Upper lobe of left lung (tissue), 6 donors: ENCODE measurements around the gene TMEM183A. TPM values are rescaled to one million over a fixed set of nuclear protein-coding genes. Genes with fewer than 3 reads are reported as not detected.

Experiments
- ATAC-seq, 2 donors: fragments of 200-7000 bp; cut with Tn5 transposase; one replicate each; pipeline ENCODE4 v1.9.1; 2022; ENCODE audit warnings: mild to moderate bottlenecking in 2 of 2, moderate library complexity in 2 of 2; ENCODE audit not compliant: low FRiP score in 2 of 2
- DNase-seq, 2 donors: peaks; one replicate each; pipeline ENCODE4 v3.0.0-alpha.2; 2019 to 2020
- H3K27ac ChIP-seq, 4 donors: fragments of 200-600 bp; sonication (generic); one replicate each; pipeline ENCODE4 v1.5.1; 2016 to 2019
- H3K27me3 ChIP-seq, 4 donors: fragments of 200-600 bp; sonication (generic); one replicate each; pipeline ENCODE4 v1.5.1; 2017 to 2019
- H3K36me3 ChIP-seq, 4 donors: fragments of 200-600 bp; sonication (generic); one replicate each; pipeline ENCODE4 v1.5.1; 2016 to 2019
- H3K4me1 ChIP-seq, 4 donors: fragments of 200-600 bp; sonication (generic); one replicate each; pipeline ENCODE4 v1.5.1; 2018 to 2019
- H3K4me3 ChIP-seq, 4 donors: fragments of 200-600 bp; sonication (generic); one replicate each; pipeline ENCODE4 v1.5.1; 2017 to 2019; ENCODE audit warnings: mild to moderate bottlenecking in 2 of 4, moderate library complexity in 1 of 4
- H3K9me3 ChIP-seq, 4 donors: fragments of 200-600 bp; sonication (generic); one replicate each; pipeline ENCODE4 v1.5.1; 2018 to 2019
- EP300 ChIP-seq, 4 donors: sonication (generic); formaldehyde crosslinking; IDR thresholded peaks; one replicate each; pipeline ENCODE4 v1.5.1; 2017; ENCODE audit warnings: antibody characterized with exemption in 4 of 4, control low read depth in 2 of 4
- POLR2A ChIP-seq, 4 donors: fragments of 450-650 bp; IDR thresholded peaks; one replicate each; pipeline ENCODE4 v1.5.1; 2016 to 2017; ENCODE audit warnings: antibody characterized with exemption in 4 of 4, mild to moderate bottlenecking in 2 of 4
- POLR2AphosphoS5 ChIP-seq, 2 donors: sonication (generic); formaldehyde crosslinking; IDR thresholded peaks; one replicate each; pipeline ENCODE4 v1.5.1; 2017; ENCODE audit warnings: antibody characterized with exemption in 2 of 2
- WGBS, 2 donors: methylation state at CpG; one replicate each; pipeline ENCODE4 v1.1.5; 2017 to 2018; 5-methylcytosine and 5-hydroxymethylcytosine counted together
- total RNA-seq, 6 donors: library from RNA; depleted of rRNA in 4 of 6; stranded (reverse); fragments of >200 nt in 4 of 6; gene quantifications; one replicate each; pipeline versions ENCODE4 v1.1.0 to v1.2.1, GENCODE V29; 2016 to 2021
- TF ChIP-seq, protein P1 (sequence below), 6 experiments: fragments of 450-650 bp in 4 of 6; fragments of 200-600 bp in 2 of 6; sonication (generic) in 2 of 6; IDR thresholded peaks; one replicate each; pipeline ENCODE4 v1.5.1; 2016 to 2019; ENCODE audit warnings: antibody characterized with exemption in 6 of 6
- donor health status: DM: no; HTN: no; CAD: no; lungs with moderate emphysema.
- donor health status: DM: no; HTN: yes; CAD: no; lungs with severe emphysema.

Gene TMEM183A
- total RNA-seq, 6 donors from 2014 or later, result 45.4 to 71.9 (median 68.1) TPM

DNA sequence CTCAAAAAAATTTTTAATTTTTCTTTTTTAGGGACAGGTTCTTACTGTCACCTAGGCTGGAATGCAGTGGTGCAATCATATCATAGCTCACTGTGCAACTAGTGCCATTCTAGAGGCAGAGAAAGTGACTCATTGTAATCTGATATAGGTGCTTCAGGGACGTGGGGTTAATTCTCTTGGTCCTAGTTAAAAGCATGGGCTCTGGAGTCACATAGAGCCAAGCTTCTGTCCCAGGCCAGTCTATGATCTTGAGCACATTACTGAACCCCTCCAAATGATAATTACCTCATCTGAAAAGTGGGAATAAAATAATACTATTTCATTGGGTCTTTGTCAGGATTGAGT lies 47.9 kb upstream of the TMEM183A start:
- no peaks in the 10 kb centered on the region for H3K27me3 ChIP-seq
- H3K27ac ChIP-seq, result no peak overlapping the region
- ATAC-seq (no peak), DNase-seq (no peak)
- no peak overlapping the region for H3K4me3 ChIP-seq
- H3K36me3 ChIP-seq, result peaks cover 0 to 26% (median 23%) of the 10 kb centered on the region in 4 donors
- peaks cover 33 to 42% (median 39%) of the 10 kb centered on the region in 4 donors for H3K4me1 ChIP-seq
- 56 to 74% methylated on average over 1 of the region's 1 CpG for WGBS, 2 donors
- TF ChIP-seq POLR2A (IDR thresholded peaks at IDR 0.05), result no peak
- no peaks in the 10 kb centered on the region for H3K9me3 ChIP-seq

DNA sequence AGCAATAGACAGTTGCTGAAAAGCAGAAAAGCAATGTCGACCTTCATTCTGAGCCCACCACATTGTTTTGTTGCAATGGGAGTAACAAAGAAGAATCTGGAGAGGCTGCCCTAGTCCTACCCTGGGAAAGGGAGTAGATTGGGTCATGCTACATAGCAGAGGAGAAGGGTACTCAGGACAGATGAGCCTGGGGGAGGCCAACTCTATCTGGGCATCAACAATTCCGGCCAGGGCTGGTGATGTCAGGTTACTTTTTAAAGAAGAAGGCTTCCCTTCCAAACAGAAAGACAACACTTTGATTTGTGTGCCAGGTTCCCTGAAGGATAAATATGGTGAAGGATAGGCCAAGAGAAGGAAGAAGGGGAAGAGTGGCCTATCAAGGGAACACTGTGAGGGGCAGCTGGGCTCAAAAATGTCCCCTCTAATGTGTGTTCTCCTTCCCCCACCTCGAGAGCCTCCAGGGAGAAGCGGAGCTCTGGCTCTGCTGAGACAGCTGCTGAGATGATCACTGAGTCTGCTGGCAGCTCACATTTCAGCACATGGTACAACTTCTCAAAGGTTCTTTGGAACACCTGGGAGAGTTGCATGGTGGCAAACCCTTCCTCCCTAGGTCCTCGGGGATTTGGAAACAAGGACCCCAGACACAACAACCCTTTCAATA lies 45.8 kb upstream of the TMEM183A start:
- no peak for DNase-seq
- H3K4me1 ChIP-seq, result peaks cover 22 to 30% (median 27%) of the 10 kb centered on the region in 4 donors
- no peak for TF ChIP-seq EP300 (IDR thresholded peaks at IDR 0.05)
- no peak for TF ChIP-seq POLR2A (IDR thresholded peaks at IDR 0.05)
- no peak for TF ChIP-seq POLR2AphosphoS5 (IDR thresholded peaks at IDR 0.05)
- 94% methylated on average over 5 of the region's 5 CpGs for WGBS, 2 donors
- H3K4me3 ChIP-seq, result no peak overlapping the region
- no peaks in the 10 kb centered on the region for H3K27me3 ChIP-seq
- H3K27ac ChIP-seq, result no peak overlapping the region
- no peaks in the 10 kb centered on the region for H3K9me3 ChIP-seq
- H3K36me3 ChIP-seq, result peaks cover 0 to 36% (median 26%) of the 10 kb centered on the region in 4 donors
- no peak for ATAC-seq

DNA sequence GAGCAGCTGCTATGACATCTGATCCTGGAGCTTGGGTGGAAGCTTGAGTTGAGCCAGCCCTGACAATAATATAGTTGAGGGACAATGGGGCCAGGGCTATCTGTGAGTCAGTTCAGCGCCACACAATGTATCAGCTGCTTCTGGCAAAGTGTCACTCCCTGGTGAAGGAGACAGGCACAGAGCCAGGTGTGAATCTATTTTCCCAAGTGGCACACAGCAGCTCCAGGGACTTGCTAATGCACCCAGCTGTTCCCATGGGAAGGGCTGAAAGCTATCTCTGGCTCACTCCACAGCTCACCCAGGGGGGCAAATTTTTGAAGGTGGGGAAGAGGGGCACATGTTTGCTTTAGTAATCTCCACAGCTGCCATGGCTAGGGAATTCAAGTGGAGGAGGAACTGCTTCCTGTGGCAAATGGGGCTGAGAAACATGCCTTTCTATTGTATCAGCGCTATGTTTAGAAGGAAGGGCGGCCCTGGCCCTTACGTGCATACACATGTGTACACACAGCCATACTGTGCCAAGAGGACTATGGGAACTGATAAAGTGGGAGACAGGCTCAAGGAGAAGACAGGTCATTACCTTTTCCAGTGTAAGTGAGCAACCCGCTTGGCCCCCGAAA lies 42.3 kb upstream of the TMEM183A start:
- Histone ChIP-seq H3K36me3 (peaks cover 0 to 36% (median 26%) of the 10 kb centered on the region in 4 donors), H3K27ac (no peak overlapping the region), H3K27me3 (no peaks in the 10 kb centered on the region), H3K4me1 (peaks cover 23 to 36% (median 26%) of the 10 kb centered on the region in 4 donors), H3K4me3 (no peak overlapping the region), H3K9me3 (no peaks in the 10 kb centered on the region)
- WGBS, 2 donors, result 71 to 84% methylated on average over 6 of the region's 6 CpGs
- ATAC-seq, result no peak
- no peak for DNase-seq
- TF ChIP-seq POLR2A (IDR thresholded peaks at IDR 0.05) (no peak), POLR2AphosphoS5 (IDR thresholded peaks at IDR 0.05) (no peak), EP300 (IDR thresholded peaks at IDR 0.05) (no peak)
- TF ChIP-seq, protein P1, sequence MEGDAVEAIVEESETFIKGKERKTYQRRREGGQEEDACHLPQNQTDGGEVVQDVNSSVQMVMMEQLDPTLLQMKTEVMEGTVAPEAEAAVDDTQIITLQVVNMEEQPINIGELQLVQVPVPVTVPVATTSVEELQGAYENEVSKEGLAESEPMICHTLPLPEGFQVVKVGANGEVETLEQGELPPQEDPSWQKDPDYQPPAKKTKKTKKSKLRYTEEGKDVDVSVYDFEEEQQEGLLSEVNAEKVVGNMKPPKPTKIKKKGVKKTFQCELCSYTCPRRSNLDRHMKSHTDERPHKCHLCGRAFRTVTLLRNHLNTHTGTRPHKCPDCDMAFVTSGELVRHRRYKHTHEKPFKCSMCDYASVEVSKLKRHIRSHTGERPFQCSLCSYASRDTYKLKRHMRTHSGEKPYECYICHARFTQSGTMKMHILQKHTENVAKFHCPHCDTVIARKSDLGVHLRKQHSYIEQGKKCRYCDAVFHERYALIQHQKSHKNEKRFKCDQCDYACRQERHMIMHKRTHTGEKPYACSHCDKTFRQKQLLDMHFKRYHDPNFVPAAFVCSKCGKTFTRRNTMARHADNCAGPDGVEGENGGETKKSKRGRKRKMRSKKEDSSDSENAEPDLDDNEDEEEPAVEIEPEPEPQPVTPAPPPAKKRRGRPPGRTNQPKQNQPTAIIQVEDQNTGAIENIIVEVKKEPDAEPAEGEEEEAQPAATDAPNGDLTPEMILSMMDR (IDR thresholded peaks at IDR 0.05), result no peak

DNA sequence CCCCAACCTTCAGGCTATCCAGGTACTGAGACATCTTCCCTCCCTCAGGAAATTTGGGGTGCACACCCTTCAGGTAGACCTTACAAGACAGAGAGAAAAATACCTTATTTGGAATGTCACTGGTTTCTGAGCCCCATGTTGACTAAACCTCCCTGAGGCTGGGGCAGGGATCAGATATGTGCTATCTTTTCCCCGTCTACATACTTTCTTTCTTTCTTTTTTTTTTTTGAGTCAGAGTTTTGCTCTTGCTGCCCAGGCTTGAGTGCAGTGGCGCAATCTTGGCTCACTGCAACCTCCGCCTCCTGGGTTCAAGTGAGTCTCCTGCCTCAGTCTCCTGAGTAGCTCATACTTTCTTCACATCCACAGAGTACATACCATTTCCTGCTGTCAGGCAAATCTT lies 41.8 kb upstream of the TMEM183A start:
- Histone ChIP-seq H3K27ac (no peak overlapping the region), H3K27me3 (no peaks in the 10 kb centered on the region), H3K4me3 (no peak overlapping the region), H3K9me3 (no peaks in the 10 kb centered on the region), H3K36me3 (peaks cover 0 to 36% (median 26%) of the 10 kb centered on the region in 4 donors), H3K4me1 (peaks cover 25 to 36% (median 26%) of the 10 kb centered on the region in 4 donors)
- TF ChIP-seq, protein P1 (IDR thresholded peaks at IDR 0.05), result no peak
- no peak for TF ChIP-seq POLR2AphosphoS5 (IDR thresholded peaks at IDR 0.05)
- TF ChIP-seq EP300 (IDR thresholded peaks at IDR 0.05), result no peak
- TF ChIP-seq POLR2A (IDR thresholded peaks at IDR 0.05), result no peak
- no peak for DNase-seq
- ATAC-seq, result no peak
- 67 to 78% methylated on average over 3 of the region's 3 CpGs for WGBS, 2 donors

DNA sequence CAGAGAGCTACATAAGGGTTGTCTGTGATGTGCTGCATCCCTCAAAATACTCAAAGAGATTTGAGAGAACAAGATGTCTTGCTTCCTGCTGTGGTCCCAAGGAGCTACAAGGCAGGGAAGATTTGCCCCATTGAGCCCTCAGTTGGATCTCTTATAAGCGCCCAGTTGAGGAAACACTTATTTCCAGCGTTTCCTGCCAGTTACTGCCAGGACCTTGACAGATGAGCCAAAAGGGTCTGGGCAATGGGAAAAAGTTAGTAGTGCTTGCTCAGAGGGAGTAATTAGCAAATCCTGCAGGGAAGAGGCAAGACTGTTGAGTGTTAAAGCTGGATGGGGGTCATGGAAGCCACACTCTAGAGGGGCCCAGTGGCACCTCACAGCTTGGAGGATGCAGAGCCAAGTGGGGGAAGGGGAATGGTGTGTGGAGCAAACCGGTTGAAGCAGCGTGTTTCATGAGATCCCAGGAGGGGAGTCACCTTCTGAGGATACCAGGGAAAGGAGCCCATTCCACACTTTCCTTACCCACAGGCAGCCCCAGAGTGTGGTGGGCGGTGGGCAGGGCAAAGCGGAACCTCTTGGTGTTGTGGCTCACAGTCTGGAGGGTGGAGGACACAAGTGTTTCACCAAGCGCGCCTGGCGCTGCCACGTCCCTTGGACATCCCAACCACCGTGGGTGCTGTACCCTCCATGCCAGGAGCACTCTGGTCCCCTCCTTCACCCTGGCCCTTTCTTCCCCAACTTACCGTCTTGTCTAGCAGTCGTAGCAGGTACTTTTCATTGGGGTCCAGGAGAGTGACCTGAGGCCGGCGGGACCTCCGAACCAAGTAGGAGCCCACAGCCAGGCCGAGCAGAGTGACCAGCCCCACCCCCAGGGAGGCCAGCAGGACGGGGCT lies 40.9 kb upstream of the TMEM183A start:
- ATAC-seq (no peak), DNase-seq (peak in 1 of 2 donors; percentile 42)
- Histone ChIP-seq H3K27ac (peak overlapping the region; percentile 81 to 96 (median 92)), H3K27me3 (no peaks in the 10 kb centered on the region), H3K9me3 (no peaks in the 10 kb centered on the region), H3K4me1 (peaks cover 25 to 36% (median 26%) of the 10 kb centered on the region in 4 donors), H3K4me3 (peak overlapping the region; percentile 71 to 94 (median 88)), H3K36me3 (peaks cover 0 to 36% (median 26%) of the 10 kb centered on the region in 4 donors)
- WGBS, 2 donors, result 42 to 48% methylated on average over 5 to 18 of the region's 18 CpGs
- no peak for TF ChIP-seq POLR2A (IDR thresholded peaks at IDR 0.05)
- TF ChIP-seq EP300 (IDR thresholded peaks at IDR 0.05), result no peak
- no peak for TF ChIP-seq POLR2AphosphoS5 (IDR thresholded peaks at IDR 0.05)
- TF ChIP-seq, protein P1 (IDR thresholded peaks at IDR 0.05), result no peak
